ENCODE results near the gene FRMD5.

GRCh38 chr15:43887901-43888300 lies 307.2 kb downstream of the FRMD5 start:
- TF ChIP-seq CTCF (IDR thresholded peaks at IDR 0.05) (no peak), POLR2A (IDR thresholded peaks at IDR 0.05) (no peak)
